HS-5 (cell line): Measurements from ENCODE around the gene CYREN.

Experiments
- DNase-seq: peaks from one replicate; pipeline ENCODE4 v3.0.0-alpha.2; 2012; ENCODE audit warnings: low read depth

The CYREN gene

DNA sequence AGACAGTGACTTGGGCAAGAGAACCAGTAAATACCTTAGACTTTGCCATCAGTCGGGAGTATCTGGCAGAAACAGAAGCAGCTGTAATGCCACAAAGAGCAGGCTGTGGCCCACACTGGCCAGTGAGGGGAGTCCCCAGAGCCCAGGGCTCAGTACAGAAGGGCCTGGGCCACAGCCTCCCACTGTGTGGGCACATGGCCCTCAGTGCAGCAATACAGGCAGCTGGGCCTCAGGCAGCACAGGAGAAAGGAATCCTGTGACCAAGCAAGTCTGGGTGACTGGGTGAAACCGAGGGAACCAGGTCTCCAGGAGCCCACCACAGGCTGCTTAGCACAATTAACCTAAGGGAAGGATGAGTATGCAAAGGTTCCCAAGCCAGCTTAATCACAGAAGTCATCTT, 26.8 kb upstream of the CYREN start:
- DNase-seq = no peak

DNA sequence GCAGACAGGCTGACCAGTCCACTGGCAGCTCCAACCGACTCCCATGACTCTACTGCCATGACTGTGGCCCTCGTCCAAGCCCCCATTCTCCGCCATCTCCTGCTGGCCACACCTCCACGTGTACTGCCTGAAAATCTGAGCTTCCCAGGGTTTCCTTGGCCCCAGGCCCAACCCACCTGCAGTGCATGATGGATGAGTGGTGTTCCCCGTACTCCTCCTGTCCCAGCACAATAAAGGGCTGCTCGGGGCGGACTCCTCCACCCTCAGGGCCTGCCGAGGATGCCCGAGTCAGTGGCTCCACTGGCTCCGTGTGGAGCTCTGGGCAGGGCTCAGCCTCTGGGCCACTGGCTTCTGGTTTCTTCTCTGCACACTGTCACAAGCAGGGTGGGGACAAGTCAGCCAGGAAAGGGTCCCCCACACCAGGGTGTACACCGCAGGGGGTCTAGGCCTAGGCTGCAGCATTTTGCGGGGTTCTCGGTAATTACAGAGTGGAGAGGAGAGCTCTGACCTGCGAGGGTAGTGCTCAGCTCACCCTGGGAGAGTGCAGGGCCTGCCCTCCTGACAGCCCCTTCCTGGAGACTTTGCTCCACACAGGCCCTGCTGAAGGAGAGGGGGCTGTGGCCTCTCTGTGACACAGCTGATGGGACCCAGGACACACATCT, 25.6 kb upstream of the CYREN start:
- DNase-seq = no peak

DNA sequence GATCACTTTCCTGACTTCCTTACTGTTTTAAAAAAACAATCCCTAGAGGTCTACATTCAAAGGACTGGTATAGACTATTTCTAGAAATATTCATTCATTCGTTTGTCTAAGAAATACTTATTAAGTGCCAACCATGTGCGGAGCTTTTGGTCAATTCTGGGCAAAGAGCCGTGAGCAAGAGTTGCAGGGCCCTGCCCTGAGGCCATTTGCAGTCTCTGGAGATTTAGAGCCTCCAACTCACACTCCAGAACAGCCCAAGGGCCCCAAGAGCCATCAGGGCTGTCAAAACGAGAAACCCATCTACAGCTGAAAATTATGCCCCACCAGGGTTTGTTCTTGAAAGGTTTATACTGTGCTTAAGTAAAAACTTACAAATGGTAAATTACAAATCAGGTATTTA, 24.6 kb upstream of the CYREN start:
- no peak for DNase-seq

DNA sequence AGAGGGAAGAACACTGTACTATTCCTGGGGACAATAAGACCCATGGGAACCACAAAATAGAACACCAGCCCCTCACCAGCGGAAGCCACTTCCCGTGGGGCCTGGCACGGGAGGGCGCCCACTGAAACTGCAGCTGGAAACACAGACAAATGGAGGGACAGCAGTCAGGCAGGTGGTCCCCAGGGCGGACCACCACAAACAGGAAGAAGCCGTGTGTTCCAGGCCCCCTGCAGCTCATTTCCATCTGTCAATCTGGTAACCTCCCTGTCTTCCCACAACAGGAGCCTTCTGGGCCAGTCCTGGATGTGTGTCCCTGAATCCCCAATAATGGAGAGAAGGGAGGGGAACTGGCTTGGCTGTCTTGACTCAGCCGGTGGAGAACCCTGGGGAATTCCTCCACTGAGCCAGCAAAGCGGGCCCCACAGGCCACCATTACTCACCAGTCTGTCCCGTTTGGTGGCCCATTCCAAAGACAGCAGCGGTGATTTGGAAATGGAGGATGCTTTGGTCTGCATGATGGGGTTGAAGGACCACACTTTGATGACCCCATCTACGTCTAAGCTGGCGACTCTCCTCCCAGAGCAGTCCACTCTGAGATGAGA, 24.1 kb upstream of the CYREN start:
- no peak for DNase-seq

DNA sequence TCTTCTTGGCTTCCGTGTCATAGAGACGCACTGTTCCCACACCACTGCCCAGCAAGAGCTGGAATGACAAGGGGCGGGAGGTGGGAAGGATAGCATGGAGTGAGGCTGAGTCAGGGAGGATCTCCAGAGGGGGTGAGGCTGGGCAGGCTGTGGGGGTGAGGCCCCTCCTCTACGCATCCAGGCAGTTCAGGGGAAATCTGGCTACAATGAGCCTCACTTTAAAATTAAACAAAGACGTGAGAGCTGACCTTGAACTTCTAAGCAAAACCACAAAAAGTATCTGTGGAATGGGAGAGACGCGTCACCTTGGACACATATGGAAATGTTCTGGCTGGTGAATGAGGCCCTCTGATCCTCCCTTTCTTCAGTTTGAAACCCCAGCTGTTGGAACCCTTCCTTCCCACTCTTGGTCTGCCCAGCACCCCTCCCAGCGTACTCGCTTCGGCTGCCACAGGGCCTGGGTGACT, 23.1 kb upstream of the CYREN start:
- DNase-seq = no peak

DNA sequence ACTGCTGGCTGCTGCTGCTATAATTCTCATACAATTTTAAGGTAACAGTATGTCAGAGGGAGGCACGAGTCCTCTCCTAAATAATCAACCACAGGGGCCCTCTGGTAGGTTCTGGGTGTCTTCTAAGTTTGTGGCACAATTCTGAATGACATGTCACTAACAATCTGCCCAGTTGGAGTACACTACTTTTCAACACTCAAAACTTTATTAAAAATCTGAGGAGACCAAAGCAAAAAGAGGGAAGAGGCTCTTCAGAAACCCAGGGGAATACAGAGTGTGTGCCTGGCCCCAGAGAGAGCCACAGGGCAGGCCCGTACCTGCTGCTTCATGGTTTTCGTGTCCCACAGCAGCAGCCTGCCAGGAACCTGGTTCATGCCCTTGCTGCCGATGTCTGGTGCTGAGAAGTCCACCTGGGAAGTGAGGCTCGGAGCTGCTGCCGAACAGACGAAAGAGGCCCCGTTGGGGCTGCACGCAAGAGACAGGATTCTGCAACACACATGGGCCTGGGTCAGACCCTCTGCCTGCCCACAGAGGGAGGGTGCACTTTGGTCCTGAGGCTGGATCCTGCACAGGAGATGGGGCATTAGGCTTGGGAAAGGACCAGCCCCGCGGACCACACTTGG, 22.5 kb upstream of the CYREN start:
- no peak for DNase-seq

DNA sequence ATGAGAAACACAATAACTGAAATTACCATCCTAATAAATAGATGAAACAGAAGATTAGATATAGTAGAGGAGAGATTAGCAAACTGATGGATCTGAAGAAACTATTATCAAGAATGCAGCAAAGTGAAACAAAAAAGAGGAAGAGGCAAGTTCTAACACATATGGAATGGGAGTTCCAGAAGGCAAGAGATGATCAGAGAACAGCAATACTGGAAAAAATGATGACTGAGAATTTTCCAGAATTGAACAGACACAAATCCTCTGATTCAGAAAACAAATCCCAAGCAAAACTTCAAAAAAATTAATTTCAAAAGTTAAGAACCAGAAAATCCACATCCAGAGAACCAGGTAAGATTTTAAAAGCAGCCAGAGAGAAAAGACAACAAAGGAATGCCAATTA, 20.2 kb upstream of the CYREN start:
- no peak for DNase-seq

DNA sequence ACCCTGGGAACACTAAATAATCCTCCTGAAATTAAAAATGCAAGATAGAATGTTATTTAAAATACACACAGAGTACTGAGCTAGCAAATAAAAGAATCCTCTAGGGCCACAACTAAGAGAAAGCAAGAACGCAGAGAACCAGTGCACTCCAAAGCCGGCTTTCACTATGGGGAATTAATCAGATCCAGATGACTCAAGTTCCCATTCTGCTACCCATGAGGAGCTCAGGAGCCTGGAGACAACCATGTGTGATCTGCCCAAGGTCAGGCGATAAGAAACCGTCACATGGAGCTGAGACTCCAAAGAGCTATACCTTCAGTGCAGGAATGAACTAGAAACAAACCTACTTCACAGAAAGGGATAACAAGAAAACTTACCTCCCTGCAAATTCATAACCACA, 19.5 kb upstream of the CYREN start:
- DNase-seq = no peak

DNA sequence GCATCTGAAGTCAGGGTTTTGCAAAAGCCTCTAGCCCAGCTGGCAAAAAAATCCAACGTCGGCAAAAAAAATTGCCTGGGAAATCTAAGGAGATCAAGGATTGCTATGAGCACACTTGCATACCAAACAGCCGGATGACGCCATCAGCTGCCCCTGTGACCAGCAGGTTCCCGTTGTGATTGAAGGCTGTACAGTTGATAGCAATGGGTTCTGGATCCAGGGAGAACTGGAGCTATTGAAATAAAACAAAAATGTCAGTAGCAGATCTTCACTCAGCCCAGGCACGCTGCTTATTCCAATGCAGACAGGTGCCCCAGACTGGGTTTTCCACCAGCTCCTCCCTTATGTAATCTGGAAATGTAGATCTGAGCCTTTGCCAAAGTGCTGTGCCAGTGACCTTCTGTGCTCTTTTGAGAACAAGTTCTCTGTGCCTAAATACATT, 18.7 kb upstream of the CYREN start:
- DNase-seq = no peak

DNA sequence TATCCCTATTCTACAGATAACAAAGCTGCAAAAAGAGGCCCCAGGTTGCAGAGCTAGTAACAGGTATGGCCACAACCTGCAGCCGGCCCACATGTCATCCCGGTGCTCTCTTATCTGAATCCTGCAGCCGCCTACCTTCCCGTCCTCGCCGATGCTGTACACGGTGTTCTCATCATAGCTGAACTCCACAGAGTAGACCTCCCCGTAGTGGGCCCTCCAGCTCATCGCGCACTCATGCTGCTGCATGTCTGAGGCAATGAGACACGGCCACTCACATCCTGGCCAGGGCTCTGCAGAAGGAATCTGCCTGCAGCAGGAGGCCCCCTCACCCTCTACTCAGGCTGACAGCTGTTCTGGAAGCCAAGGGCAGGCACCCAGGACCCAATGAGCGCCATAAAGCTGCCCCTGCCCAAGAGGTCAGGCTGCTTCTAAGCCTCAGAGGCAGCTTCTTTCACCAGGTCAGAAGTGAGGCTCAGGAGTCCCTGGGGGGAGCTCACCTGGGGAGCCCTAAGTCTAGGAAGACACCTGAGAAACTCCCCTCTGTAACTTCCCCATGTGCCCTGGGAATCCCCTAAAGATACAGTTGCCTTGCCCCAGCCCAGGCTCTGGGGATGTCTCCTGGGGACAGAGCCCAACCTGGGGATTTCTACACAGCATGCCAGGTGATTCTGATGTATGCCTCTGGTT, 17.9 kb upstream of the CYREN start:
- DNase-seq = no peak

DNA sequence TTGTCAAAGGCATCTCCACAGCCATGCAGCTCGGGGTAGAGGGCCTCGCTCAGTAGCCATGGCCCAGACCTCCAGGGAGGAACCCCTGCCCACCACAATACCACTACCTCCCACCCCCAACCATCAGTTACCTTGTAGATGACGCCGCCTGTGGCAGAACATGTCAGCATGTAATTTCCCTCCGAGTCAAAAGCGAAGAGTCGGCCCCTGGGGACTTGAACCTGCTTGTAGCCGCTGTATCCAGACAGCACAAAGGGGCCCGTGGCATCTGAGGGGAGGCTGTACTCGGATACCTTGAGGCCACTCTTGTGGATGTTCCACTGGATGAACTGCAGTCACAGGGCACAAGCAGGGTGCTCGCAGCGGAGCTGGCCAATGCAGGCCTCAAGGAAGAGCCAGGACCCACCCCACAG, 16.3 kb upstream of the CYREN start:
- no peak for DNase-seq

DNA sequence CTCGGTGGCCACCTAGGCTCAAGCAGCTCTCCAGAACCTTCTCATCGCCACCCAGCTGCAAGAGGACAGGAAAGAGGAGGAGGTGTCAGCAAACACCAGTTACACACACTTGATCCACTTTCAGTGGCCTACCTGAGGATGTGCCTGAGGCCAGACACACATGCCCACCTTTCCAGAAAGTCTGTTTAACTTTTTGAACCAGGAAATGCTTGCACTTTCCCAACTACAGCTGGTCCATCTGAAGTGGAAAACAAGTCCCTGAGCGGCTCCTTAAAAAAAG, 15.7 kb upstream of the CYREN start:
- DNase-seq = no peak

DNA sequence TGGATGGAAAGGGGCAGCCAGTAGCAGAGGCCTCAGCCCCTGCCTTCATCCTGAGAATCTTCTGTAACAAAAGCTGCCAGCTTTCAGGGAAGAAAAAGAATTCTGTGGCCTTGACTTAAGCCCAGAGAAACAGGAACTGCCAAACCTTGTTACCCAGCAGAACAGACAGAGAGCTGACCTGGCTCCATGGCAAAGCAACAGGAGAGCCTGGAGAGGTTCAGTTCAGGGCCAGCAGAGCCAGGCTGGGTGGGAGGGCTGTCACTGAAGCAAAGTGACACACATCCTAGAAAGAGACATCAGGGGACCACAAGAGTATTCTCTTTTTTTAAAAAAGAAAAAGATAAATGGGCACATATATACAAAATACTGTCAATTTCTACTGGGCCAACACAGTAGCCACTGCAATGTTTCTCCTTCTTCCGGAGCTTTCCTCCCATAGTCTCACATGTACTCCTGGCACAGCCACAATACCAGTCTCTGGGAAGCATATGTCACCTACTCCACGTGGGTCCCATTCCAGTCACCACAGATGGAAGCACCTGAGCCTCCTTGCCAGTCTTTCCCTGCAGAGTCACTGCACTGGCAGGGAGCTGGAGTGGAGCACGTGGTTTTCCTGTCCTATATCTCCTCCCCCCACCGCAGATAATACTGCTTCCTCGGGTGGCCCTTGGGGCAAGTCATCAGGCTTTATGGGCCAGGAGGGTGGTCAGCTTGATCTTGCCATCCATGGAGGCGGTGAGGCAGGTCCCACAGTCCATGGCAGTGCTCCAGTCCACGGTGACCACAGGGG, 15.2 kb upstream of the CYREN start:
- no peak for DNase-seq

DNA sequence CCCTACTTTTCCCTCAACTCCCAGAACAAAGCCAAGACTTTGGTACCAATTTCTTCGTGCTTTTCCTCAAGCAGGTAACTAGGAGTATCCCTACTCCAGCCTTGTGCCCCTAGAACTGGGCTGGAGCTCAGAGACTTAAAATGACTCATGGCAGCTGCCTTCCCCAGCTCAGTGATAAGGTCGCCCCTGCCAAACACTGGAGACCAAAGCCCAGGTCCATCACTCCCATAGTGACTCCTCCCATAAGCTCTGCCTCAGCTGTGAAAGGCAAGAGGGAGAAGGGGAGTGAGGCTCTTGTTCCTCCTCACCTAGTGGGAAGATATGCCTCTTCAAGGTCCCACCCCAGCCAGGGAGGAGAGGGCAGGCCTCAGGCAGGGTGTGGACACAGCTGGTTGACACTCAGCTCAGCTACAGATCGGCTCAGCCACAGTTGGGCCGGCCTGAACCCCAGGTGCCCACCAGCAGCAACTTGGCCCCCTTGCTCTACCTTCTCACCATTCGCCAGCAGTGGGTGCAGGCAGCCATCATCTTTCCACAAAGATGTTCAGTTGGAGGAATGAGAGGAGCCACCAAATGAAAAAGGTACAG, 13.8 kb upstream of the CYREN start:
- no peak for DNase-seq

DNA sequence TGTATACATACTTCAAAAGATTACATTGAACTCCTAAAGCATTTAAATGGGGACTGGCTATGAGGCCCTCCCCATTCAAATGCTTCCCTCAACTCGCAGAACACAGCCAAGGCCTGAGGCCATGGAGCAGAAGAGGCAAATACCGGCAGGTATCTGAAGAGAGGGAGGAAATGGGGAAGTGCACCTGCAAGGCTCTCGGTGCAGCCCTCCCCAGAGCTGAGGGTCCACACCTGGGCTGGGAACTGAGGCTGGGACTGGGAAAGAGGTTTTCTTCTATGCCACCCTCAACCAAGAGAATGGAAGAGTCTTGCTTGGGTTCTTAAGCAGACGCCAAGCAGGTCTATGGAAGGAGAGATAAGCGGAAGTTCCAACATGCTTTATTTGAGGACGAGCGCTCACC, 13.0 kb upstream of the CYREN start:
- no peak for DNase-seq

DNA sequence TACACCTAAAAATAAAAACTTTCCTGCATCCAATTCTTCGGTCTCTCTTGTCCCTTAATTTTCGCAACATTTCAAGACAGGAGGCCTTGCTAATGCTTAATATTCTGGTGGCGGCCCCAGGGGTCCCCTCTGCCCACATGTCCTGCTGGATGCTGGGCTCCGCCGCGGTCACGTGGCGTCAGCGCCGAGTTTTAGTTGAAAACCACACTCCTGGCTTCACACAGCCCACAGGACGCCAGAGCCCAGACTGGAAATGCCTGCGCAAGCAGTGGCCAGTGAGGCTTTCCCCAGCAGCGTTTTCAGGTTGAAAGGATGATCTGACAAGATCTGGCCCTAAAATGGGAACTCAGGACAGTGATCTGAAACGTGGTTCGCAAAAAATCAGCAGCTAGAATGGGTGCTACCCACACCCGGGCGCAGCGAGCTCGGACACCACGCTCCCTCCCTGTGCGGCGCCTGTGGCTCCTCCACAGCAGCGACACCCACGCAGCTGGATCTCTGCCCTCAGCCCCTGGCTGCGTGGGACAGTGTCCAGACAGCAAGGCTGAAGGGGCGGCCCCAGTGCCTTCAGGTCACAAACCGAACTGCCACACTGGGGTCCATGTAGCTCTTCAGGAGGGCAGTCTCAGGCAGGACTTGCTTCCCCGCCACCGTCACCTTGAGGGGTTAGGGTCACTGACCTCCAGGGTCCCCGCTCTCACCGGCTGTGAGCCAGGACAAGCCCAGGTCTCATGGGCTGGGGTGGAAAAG, 11.6 kb upstream of the CYREN start:
- DNase-seq = no peak

DNA sequence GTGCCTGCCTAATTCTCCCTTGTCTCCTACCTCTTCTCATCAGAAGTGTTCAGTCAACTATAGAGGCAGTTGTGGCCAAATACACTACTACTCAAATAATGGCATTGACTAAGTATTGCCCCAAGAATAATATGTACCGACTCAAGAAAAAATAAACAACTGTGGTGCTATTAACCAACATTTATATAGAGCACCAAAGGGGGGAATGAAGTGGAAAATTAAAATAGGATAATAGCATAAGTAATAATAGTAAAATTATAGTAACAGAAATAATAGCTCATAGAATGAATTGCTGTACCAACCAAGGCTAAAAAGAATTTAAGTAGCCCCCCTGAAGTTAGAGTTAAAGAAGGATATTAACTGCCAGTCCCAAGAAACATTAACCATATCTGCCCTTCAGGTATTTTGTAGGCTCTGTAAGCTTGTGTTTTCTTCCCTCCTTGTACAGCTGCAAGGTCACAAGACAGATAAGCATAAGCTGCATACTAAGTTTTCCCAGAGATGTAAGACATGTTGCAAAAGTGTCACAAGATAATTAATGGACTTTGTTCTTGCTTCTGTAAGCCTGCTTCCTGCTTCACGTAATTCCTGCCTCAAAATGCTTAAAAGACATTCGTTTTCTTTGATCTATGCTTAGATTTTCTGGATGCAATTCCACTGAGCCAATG, 10.9 kb upstream of the CYREN start:
- no peak for DNase-seq

DNA sequence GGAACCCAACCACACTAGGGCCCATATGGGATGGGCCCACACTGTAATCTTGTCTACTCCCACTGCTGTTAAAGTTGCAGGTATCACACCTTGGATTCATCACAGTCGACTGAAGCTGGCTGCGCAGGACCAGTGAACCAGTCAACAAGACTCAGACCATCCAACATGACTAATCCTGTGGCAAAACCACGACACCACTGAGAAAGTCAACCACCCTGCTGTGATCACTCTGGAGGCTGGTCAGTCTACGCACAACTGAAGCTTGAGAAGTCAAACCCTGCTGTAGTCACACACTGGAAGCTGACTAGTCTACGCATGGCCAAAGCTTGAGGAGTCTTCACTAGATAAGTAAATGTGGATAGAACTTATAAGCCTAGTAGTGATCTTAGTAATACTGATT, 9.6 kb upstream of the CYREN start:
- no peak for DNase-seq

DNA sequence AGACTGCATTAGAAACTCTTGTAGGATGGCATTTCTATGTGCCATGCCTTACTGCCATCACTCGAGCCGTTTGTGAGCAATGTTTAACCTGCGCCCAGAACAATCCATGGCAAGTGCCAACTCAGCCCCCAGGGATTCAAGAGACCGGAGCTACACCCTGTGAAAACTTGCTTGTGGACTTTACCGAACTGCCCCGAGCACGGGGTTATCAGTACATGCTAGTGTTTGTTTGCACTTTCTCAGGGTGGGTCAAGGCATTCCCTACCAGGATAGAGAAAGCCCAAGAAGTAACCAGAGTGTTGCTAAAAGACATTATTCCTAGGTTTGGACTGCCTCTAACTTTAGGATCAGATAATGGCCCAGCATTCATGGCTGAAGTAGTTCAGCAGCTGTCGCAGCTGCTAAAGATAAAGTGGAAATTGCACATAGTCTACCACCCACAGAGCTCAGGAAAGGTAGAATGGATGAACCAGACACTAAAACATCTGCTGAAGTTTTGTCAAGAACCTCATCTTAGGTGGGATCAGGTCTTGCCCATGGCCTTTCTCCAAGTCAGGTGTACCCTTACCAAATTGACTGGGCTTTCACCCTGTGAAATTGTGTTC, 8.9 kb upstream of the CYREN start:
- no peak for DNase-seq

DNA sequence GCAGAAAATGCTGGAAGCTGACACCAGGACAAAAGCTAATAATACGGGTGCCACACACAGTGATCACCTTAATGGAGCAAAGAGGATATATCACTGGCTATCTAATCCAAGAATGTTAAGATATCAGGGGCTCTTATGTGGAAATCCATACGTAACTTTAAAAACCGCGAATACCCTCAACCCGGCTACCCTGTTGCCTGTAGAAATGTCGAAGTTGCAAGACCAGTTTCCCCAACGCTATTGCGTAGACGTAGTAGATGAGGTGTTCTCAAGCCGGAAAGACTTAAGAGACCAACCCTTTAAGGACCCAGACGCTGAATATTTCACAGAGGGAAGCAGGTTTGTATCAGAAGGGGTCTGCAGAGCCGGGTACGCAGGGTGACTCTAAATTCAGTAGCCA, 7.9 kb upstream of the CYREN start:
- DNase-seq = no peak
